NCI-H2081 treated with DMSO at 0.1 percent for 48 hours (cell line): ENCODE measurements around the gene UBE2J1.

Experiments used
- DNase-seq: peaks from one replicate; lab custom pipeline; 2025; lab: John Stamatoyannopoulos, UW

The UBE2J1 gene

GRCh38 chr6:89289710-89290109, 62.8 kb downstream of the UBE2J1 start:
- DNase-seq: no peak

- no peak for DNase-seq
Observed at GRCh38 chr6:89287351-89288028, 65.0 kb downstream of the UBE2J1 start.

DNA sequence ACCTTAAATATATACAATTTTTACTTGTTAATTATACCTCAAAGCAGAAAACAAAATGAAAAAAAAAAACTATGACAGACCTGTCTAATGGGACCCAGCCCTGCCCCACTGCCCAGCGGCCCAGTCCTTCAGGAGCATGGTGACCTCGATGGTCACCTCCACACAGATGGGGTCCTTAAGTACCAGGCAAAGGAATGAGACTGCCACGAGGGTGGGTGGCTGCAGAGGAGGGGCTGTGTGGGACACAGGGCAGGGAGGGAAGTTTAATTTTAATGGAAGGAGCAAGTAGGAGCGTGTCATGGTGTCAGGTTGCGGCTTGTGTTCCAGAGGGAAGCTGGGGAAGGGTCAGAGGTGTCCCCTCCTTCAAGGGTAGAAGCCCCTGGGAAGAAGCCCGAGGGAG, 66.0 kb downstream of the UBE2J1 start:
- no peak for DNase-seq

DNA sequence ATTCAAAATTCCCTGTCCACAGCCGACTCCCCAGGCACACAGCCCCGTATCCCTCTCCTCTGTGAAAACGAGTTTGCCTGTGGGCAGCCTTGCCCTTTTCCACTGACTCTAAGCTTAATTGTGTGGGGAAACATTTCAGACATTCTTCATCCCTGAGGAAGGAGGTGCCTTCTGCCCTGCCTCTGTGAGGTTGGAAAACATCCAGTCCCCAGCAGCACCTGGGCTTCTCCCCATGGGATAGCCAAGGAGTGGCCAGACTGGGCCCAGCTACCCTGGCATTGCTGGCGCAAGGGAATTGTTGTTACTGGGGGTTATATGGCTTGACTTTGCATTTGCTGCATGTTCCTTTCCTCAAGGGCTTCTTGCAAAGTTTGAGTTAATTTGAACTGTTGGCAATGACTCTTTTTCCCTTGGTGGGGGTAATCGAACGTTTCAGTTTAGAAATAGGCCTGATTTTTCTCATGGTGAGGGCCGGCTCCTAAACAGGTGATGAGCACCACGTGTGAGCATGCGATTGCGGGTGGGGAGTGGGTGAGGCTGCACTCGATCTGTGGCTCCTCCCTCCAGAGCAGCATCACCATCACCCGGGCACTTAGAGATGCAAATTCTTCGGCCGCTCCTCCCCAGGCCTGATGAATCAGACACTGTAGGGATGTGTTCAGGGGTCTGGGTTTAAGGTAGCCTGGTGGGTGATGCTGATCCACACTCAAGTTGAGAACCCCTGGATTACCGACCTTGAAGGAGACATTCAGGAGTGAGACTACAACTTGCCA, 67.4 kb downstream of the UBE2J1 start:
- DNase-seq: no peak

- no peak for DNase-seq
Observed at GRCh38 chr6:89284081-89284480, 68.4 kb downstream of the UBE2J1 start.

DNA sequence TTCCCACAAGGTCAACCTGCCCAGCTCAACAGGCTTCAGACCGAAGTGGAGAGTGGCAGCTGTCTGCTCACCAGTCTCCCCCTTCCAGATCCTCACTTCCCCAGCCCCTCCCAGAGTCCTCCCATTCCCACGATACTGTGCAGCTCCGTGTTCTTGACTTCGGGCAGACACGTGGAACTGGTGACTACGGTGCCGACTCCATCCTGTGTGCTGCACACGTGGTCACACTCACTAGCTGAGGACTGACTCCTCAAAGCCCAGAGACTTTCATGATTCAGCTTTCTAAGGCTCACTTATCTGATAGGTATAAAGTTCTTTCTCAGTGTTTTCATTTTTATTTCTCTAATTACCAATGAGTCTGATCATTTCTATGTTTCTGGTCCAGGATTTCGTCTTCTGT, 69.8 kb downstream of the UBE2J1 start:
- DNase-seq: no peak

DNA sequence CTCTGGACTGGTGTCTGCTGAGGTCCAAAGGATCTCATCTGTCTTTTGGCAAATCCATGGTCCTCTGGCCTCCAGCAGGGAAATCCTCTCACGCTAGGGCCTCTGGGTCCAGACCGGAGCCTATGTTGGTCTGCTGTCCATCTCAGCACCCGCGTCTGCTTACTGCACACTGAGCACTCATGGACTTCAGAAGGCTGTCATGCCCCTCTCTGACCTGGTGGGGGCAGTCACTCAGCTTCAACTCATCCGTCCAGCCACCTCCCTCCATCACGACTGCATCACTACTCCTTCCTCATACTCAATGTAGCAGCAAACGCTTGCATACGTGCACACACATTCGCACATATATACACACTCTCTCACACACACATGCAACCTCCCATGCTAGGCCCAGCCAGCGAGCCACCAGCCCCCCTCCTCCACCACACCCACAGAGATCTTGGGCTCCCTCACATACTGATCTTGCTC, 70.7 kb downstream of the UBE2J1 start:
- no peak for DNase-seq

DNA sequence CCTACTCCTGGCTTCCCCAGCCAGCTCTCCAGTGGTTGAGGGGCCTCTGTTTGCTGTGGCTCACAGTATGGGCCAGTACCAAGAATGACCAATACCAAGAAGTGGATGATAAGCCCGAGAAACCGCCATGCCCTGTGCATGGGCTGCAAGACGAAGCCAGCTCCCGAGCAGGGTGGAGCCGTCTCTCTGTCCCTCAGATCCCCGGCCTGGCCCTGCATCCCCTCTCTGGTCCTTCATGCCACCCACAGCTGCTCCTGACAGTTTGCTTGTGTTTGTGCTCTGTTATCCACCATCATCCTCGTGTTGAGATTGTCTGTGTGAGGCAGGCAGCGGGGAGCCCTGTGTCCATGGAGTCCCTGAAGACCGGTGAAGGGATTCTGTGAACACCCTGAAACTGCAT, 73.6 kb downstream of the UBE2J1 start:
- DNase-seq: no peak
